GM23338 (cell line): ENCODE data around the gene SLC7A10.

ENCODE experiments used
- CREB1 ChIP-seq: fragments of 250-450 bp; sonication (Bioruptor Pico); IDR thresholded peaks from 2 replicates; pipeline ENCODE4 v1.5.0; 2020; ENCODE audit warnings: low read depth, mild to moderate bottlenecking, moderate library complexity
- CTCF ChIP-seq, 2 experiments: fragments of 200-600 bp in 1 of 2; sonication (generic) in 1 of 2; conservative IDR thresholded peaks; 2 replicates each; pipeline versions ENCODE4 v1.5.1 to v1.6.1; 2016 to 2017; ENCODE audit warnings: antibody characterized with exemption in 2 of 2, low read depth in 2 of 2, mild to moderate bottlenecking in 2 of 2, moderate library complexity in 1 of 2
- ETS1 ChIP-seq: IDR thresholded peaks from 2 replicates; pipeline ENCODE4 v1.6.1; 2016; ENCODE audit warnings: antibody characterized with exemption
- EZH2 ChIP-seq: fragments of 200-600 bp; sonication (generic); IDR thresholded peaks from one replicate; pipeline ENCODE4 v1.8.0; 2017; ENCODE audit warnings: antibody characterized with exemption, mild to moderate bottlenecking, low read depth; ENCODE audit not compliant: unreplicated experiment
- EZH2phosphoT487 ChIP-seq: fragments of 200-600 bp; sonication (generic); IDR thresholded peaks from one replicate; pipeline ENCODE4 v1.8.1; 2018; ENCODE audit warnings: antibody characterized with exemption; ENCODE audit not compliant: unreplicated experiment
- JUNB ChIP-seq: IDR thresholded peaks from one replicate; pipeline ENCODE4 v1.6.1; 2016; ENCODE audit warnings: antibody characterized with exemption; ENCODE audit not compliant: unreplicated experiment
- NANOG ChIP-seq: IDR thresholded peaks from 2 replicates; pipeline ENCODE4 v1.6.1; 2016; ENCODE audit warnings: antibody characterized with exemption, borderline replicate concordance
- POLR2AphosphoS5 ChIP-seq: IDR thresholded peaks from 2 replicates; pipeline ENCODE4 v1.6.1; 2016; ENCODE audit warnings: antibody characterized with exemption, low read depth
- REST ChIP-seq: IDR thresholded peaks from one replicate; pipeline ENCODE4 v1.6.1; 2018; ENCODE audit warnings: antibody characterized with exemption; ENCODE audit not compliant: unreplicated experiment
- STAT1 ChIP-seq: IDR thresholded peaks from one replicate; pipeline ENCODE4 v1.6.1; 2016; ENCODE audit warnings: antibody characterized with exemption; ENCODE audit not compliant: unreplicated experiment
- ZNF114 ChIP-seq: fragments of 250-450 bp; sonication (Bioruptor Pico); IDR thresholded peaks from 2 replicates; pipeline ENCODE4 v1.5.0; 2020; ENCODE audit warnings: mild to moderate bottlenecking, moderate library complexity
- ZNF331 ChIP-seq: fragments of 250-450 bp; sonication (Bioruptor Pico); IDR thresholded peaks from 2 replicates; pipeline ENCODE4 v1.5.0; 2020; ENCODE audit warnings: low read depth, mild to moderate bottlenecking, moderate library complexity
- ZNF462 ChIP-seq: fragments of 250-450 bp; sonication (Bioruptor Pico); IDR thresholded peaks from 2 replicates; pipeline ENCODE4 v1.5.0; 2020; ENCODE audit warnings: mild to moderate bottlenecking, moderate library complexity

GRCh38 chr19:33271246-33272021, 45.8 kb upstream of the SLC7A10 start:
- no peak for TF ChIP-seq CTCF (conservative IDR thresholded peaks at IDR 0.05; ENCODE audit: low read depth in 2 of 2)
- no peak for TF ChIP-seq POLR2AphosphoS5
- no peak for TF ChIP-seq ETS1
- no peak for TF ChIP-seq EZH2
- TF ChIP-seq STAT1, result no peak
- no peak for TF ChIP-seq REST
- no peak for TF ChIP-seq CREB1
- TF ChIP-seq NANOG, result no peak
- TF ChIP-seq EZH2phosphoT487, result no peak
- no peak for TF ChIP-seq JUNB
- no peak for TF ChIP-seq ZNF114
- TF ChIP-seq ZNF331 (CRISPR knock-in tag), result no peak
- no peak for TF ChIP-seq ZNF462 (CRISPR knock-in tag)
